Hepatocyte (in vitro differentiated cells): Measurements from ENCODE around the gene ARHGAP9.

Experiments used
- EZH2 ChIP-seq: fragments of 200-600 bp; sonication (generic); IDR thresholded peaks from 2 replicates; pipeline ENCODE4 v1.6.1; 2016; ENCODE audit warnings: antibody characterized with exemption, mild to moderate bottlenecking, borderline replicate concordance
- TF ChIP-seq, protein P1 (sequence below): fragments of 200-600 bp; sonication (generic); IDR thresholded peaks from 2 replicates; pipeline ENCODE4 v1.5.1; 2016; ENCODE audit warnings: antibody characterized with exemption, mild to moderate bottlenecking; ENCODE audit not compliant: poor library complexity

DNA sequence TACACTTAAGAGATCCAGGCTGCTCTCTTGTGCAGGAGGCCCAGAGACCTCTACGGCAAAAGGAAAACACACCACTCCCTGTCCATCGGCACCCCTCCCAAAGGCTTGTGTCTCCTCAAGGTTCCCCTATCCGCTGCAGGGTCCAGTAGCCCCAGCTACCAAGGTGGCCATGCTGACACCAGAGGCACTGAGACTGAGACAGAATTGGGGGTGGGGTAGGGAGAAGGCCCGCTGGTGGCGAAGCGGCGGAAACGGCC, 40.1 kb upstream of the ARHGAP9 start:
- TF ChIP-seq, protein P1, sequence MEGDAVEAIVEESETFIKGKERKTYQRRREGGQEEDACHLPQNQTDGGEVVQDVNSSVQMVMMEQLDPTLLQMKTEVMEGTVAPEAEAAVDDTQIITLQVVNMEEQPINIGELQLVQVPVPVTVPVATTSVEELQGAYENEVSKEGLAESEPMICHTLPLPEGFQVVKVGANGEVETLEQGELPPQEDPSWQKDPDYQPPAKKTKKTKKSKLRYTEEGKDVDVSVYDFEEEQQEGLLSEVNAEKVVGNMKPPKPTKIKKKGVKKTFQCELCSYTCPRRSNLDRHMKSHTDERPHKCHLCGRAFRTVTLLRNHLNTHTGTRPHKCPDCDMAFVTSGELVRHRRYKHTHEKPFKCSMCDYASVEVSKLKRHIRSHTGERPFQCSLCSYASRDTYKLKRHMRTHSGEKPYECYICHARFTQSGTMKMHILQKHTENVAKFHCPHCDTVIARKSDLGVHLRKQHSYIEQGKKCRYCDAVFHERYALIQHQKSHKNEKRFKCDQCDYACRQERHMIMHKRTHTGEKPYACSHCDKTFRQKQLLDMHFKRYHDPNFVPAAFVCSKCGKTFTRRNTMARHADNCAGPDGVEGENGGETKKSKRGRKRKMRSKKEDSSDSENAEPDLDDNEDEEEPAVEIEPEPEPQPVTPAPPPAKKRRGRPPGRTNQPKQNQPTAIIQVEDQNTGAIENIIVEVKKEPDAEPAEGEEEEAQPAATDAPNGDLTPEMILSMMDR: no peak
- TF ChIP-seq EZH2: no peak
